ENCODE measurements around the gene SEMA3D. TPM values are rescaled to one million over a fixed set of nuclear protein-coding genes. Genes with fewer than 3 reads are reported as not detected.

The SEMA3D gene
- total and polyA plus RNA-seq, 2 donors (not counting 3 experiments of a cell fraction or from before 2014, with no cell fraction given), result 9.9 to 10.3 TPM

GRCh38 chr7:85094046-85094725 lies 92.7 kb downstream of the SEMA3D start:
- no peaks in the 10 kb centered on the region for H3K9me3 ChIP-seq (replicated peaks; ENCODE audit: control insufficient read depth, insufficient read depth, low read length)
- no peak overlapping the region for H3K4me2 ChIP-seq (ENCODE audit: insufficient read depth, low read length)
- DNase-seq (ENCODE audit: low read depth, low spot score), result no peak
- intact Hi-C loops (cut with micrococcal nuclease) (no loop called here), dilution Hi-C loops (cut with MboI; ENCODE audit: extremely low pct_ligation_motif_present, low sequenced_read_pairs) (no loop called here)
- no peaks in the 10 kb centered on the region for H3K36me3 ChIP-seq (ENCODE audit: control insufficient read depth in 2 of 2, extremely low read depth in 1 of 2, insufficient read depth in 2 of 2, low read length in 2 of 2)
- no peaks in the 10 kb centered on the region for H3K27me3 ChIP-seq (ENCODE audit: control insufficient read depth in 2 of 2, insufficient read depth in 2 of 2, low read length in 2 of 2)
- BruUV-seq (replicated peaks), result no TSS peak
- no peak overlapping the region for H2AFZ ChIP-seq (ENCODE audit: low read depth, low read length)
- no peak overlapping the region for H3K4me3 ChIP-seq (replicated peaks in 1 of 3; ENCODE audit: insufficient read depth in 1 of 3, low read depth in 1 of 3, low read length in 3 of 3)
- FAIRE-seq, result no peak
- ChIA-PET CTCF (interaction anchor here (1.5 kb wide), 1 partner anchor 10 kb away, joined by 3 read pairs; no protein-coding TSS in a partner anchor), POLR2A (no interaction called here)
- H3K4me1 ChIP-seq (ENCODE audit: control insufficient read depth, extremely low read depth, insufficient read depth, low read length), result peaks cover 3% of the 10 kb centered on the region
- no peaks in the 10 kb centered on the region for H3K79me2 ChIP-seq (ENCODE audit: control insufficient read depth, insufficient read depth, low read length)
- H3K9ac ChIP-seq (replicated peaks; ENCODE audit: extremely low read depth, insufficient read depth, low read length), result no peak overlapping the region
- H4K20me1 ChIP-seq (replicated peaks; ENCODE audit: control insufficient read depth, extremely low read depth, insufficient read depth, low read length), result no peaks in the 10 kb centered on the region
- no peak overlapping the region for H3K27ac ChIP-seq (ENCODE audit: insufficient read depth, low read depth, low read length)
- H3K9me1 ChIP-seq (replicated peaks; ENCODE audit: control insufficient read depth, extremely low read depth, insufficient read depth, low read length), result no peaks in the 10 kb centered on the region
- TF ChIP-seq MAX (IDR thresholded peaks at IDR 0.05; ENCODE audit: insufficient read depth, insufficient read length), result no peak
- TF ChIP-seq MYC (IDR thresholded peaks at IDR 0.05; ENCODE audit: low read depth, low read length), result no peak
- no peak for TF ChIP-seq POLR2AphosphoS5 (IDR thresholded peaks at IDR 0.05; ENCODE audit: insufficient read depth, low read depth, low read length)
- no peak for TF ChIP-seq EZH2 (IDR thresholded peaks at IDR 0.05; ENCODE audit: borderline replicate concordance, low read depth, low read length, severe bottlenecking)
- TF ChIP-seq, protein P1, sequence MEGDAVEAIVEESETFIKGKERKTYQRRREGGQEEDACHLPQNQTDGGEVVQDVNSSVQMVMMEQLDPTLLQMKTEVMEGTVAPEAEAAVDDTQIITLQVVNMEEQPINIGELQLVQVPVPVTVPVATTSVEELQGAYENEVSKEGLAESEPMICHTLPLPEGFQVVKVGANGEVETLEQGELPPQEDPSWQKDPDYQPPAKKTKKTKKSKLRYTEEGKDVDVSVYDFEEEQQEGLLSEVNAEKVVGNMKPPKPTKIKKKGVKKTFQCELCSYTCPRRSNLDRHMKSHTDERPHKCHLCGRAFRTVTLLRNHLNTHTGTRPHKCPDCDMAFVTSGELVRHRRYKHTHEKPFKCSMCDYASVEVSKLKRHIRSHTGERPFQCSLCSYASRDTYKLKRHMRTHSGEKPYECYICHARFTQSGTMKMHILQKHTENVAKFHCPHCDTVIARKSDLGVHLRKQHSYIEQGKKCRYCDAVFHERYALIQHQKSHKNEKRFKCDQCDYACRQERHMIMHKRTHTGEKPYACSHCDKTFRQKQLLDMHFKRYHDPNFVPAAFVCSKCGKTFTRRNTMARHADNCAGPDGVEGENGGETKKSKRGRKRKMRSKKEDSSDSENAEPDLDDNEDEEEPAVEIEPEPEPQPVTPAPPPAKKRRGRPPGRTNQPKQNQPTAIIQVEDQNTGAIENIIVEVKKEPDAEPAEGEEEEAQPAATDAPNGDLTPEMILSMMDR (IDR thresholded peaks at IDR 0.05; ENCODE audit: extremely low read depth in 1 of 2, insufficient read depth in 1 of 2, low read depth in 1 of 2, low read length in 2 of 2), result no peak
- TF ChIP-seq JUN (IDR thresholded peaks at IDR 0.05; ENCODE audit: borderline replicate concordance, insufficient read depth, insufficient read length, low read depth), result no peak
- TF ChIP-seq GATA2 (IDR thresholded peaks at IDR 0.05; ENCODE audit: insufficient read depth, insufficient read length, low read depth, low read length), result no peak
- TF ChIP-seq FOS (IDR thresholded peaks at IDR 0.05; ENCODE audit: borderline replicate concordance, insufficient read depth, low read length), result no peak
- no peak for TF ChIP-seq POLR2A (IDR thresholded peaks at IDR 0.05; ENCODE audit: low read depth, low read length)

Data from endothelial cell of umbilical vein (primary cell).